ENCODE results near the gene GRIK3. TPM values are rescaled to one million over a fixed set of nuclear protein-coding genes. Genes with fewer than 3 reads are reported as not detected.

GRIK3 gene
- polyA plus RNA-seq, 2 of the 4 experiments (the other 2 are of a cell fraction) = not detected

GRCh38 chr1:36765785-36766300, 268.5 kb downstream of the GRIK3 start:
- 9% methylated on average over 5 of the region's 5 CpGs for WGBS (ENCODE audit: missing lambda C conversion rate)
- Histone ChIP-seq H3K27ac (no peak overlapping the region), H3K4me3 (no peak overlapping the region), H3K9me3 (no peaks in the 10 kb centered on the region), H3K4me1 (no peaks in the 10 kb centered on the region), H3K4me2 (no peak overlapping the region)
- ChIA-PET POLR2A (no interaction called here), CTCF (no interaction called here)
- ATAC-seq (no peak; a peak in 1 of 6 replicates), DNase-seq (ENCODE audit: low read depth in 1 of 2, low spot score in 1 of 2) (no peak), FAIRE-seq (no peak)
- TF ChIP-seq HOXB5 (CRISPR knock-in tag; IDR thresholded peaks at IDR 0.05) (no peak), FOXS1 (CRISPR knock-in tag; IDR thresholded peaks at IDR 0.05) (no peak), MAZ (IDR thresholded peaks at IDR 0.05; ENCODE audit: borderline replicate concordance, low read depth, low read length) (no peak), FOSB (CRISPR knock-in tag; IDR thresholded peaks at IDR 0.05) (no peak), ATOH8 (CRISPR knock-in tag; IDR thresholded peaks at IDR 0.05; ENCODE audit: low read depth) (no peak), NFE2L2 (conservative IDR thresholded peaks at IDR 0.05; ENCODE audit: low read length) (no peak), HES2 (IDR thresholded peaks at IDR 0.05) (no peak), HOXA7 (CRISPR knock-in tag; IDR thresholded peaks at IDR 0.05) (no peak), JUNB (IDR thresholded peaks at IDR 0.05) (no peak), ZC3H11A (IDR thresholded peaks at IDR 0.05) (no peak), TFCP2L1 (CRISPR knock-in tag; IDR thresholded peaks at IDR 0.05) (no peak), ESRRA (IDR thresholded peaks at IDR 0.05; ENCODE audit: borderline replicate concordance, low read length) (no peak), TP53 (CRISPR knock-in tag; IDR thresholded peaks at IDR 0.05) (no peak), ZNF302 (CRISPR knock-in tag; IDR thresholded peaks at IDR 0.05) (no peak)

- no peak overlapping the region for H3K27ac ChIP-seq
- ChIA-PET CTCF (interaction anchor here (1.2 kb wide), 1 partner anchor 15 kb away, joined by 3 read pairs; no protein-coding TSS in a partner anchor), POLR2A (interaction anchor here (0.5 kb wide), 1 partner anchor 41 kb away, joined by 6 read pairs; no protein-coding TSS in a partner anchor)
- H3K4me2 ChIP-seq = no peak overlapping the region
- no peak for TF ChIP-seq KDM1A (IDR thresholded peaks at IDR 0.05; ENCODE audit: low read depth)
- no peak for TF ChIP-seq MAZ (IDR thresholded peaks at IDR 0.05; ENCODE audit: borderline replicate concordance, low read depth, low read length)
- no peak for TF ChIP-seq SMC3 (IDR thresholded peaks at IDR 0.05)
- no peak for TF ChIP-seq PBX3 (IDR thresholded peaks at IDR 0.05)
- TF ChIP-seq HOXA7 (CRISPR knock-in tag; IDR thresholded peaks at IDR 0.05) = no peak
- no peak for TF ChIP-seq RARB (CRISPR knock-in tag; IDR thresholded peaks at IDR 0.05)
- no peak for TF ChIP-seq EHF (CRISPR knock-in tag; IDR thresholded peaks at IDR 0.05)
- no peak for TF ChIP-seq RNF2 (IDR thresholded peaks at IDR 0.05; ENCODE audit: borderline replicate concordance, low read depth)
- TF ChIP-seq HES2 (IDR thresholded peaks at IDR 0.05) = no peak
- no peak for TF ChIP-seq HOXB13 (CRISPR knock-in tag; IDR thresholded peaks at IDR 0.05; ENCODE audit: low read depth)
- no peak for TF ChIP-seq MYC (IDR thresholded peaks at IDR 0.05; ENCODE audit: borderline replicate concordance, low read length)
- no peak for TF ChIP-seq FOXS1 (CRISPR knock-in tag; IDR thresholded peaks at IDR 0.05)
- no peak for TF ChIP-seq HEYL (CRISPR knock-in tag; IDR thresholded peaks at IDR 0.05)
- ATAC-seq (no peak), DNase-seq (ENCODE audit: low read depth in 1 of 2, low spot score in 1 of 2) (no peak), FAIRE-seq (no peak)
- H3K4me3 ChIP-seq = no peak overlapping the region
- no CpG with 5 or more reads among the region's 2 CpGs for WGBS (ENCODE audit: missing lambda C conversion rate)
- no peaks in the 10 kb centered on the region for H3K9me3 ChIP-seq
- H3K4me1 ChIP-seq = no peaks in the 10 kb centered on the region
Observed at GRCh38 chr1:36764798-36765197, 269.5 kb downstream of the GRIK3 start.
